Nasal cavity respiratory epithelium epithelial cell of viscerocranial mucosa (primary cell): ENCODE data around the gene CRYGB. TPM values are rescaled to one million over a fixed set of nuclear protein-coding genes. Genes with fewer than 3 reads are reported as not detected.

Source experiments
- total RNA-seq: library from RNA; depleted of rRNA; stranded (reverse); fragments of >200 nt; gene quantifications from 2 replicates; pipeline ENCODE4 v1.2.3, GENCODE V29; 2014

Gene CRYGB, protein sequence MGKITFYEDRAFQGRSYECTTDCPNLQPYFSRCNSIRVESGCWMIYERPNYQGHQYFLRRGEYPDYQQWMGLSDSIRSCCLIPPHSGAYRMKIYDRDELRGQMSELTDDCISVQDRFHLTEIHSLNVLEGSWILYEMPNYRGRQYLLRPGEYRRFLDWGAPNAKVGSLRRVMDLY
- not detected in 2 replicates for total RNA-seq

DNA sequence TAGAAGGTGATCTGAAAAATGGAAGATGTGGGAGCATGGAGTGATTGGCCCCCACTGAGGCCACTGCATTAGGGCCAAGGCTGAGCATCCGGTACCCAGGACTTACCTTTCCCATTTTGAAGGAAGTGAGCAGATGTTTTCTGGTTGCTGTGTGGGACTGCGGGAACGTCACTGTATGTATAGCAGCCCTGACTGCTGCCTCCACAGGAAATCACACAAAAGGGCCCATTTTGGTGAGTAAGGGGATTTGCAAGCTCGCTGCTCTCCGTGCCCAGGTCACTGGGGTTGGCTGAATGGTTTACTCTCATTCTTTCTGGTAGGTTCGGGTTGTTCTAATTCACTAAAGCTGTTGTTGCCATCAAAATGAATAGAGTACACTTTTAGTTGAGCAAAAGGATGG is at the start of gene CRYGB:
TSS of gene CRYGB (minus strand) at position 153 of the 400 bp plus-strand sequence. CDS start at position 115, 38 bp downstream.

DNA sequence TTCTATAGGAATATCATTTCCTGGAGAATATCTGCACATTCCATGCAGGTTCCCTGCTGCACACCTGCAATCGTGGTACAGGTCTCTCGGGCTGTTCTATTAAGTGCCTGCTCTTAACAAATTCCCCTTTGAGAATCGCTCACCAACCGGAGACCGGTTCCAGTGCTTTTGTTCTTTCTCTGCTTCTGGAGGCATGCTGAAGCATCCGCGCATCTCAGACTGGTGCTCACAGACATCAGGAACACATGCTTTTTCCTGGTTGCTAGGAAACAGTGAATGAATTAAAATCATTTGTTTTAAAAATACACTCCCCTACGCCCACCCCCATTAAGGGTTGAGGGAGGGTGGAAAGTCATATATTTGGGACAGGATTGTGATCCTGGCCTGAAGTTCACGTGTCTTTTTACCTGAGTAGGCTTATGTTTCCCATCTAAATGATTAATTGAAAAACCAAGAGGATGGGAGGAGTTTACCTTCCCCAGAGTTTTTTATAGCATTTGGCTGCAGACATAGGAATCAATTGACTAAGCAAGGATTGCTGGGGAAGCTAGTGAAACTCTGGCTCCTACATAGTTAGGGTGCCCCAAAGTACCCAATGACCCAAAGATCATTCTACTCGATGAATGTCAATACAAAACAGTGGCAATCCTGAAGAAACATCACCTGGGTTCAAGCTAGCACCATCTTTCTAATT is 44.0 kb upstream of the CRYGB start, which contains the start of gene C2orf80:
TSS of gene C2orf80 (minus strand) at position 221 of the 694 bp plus-strand sequence. CDS start 3,044 bp downstream, outside the sequence.

DNA sequence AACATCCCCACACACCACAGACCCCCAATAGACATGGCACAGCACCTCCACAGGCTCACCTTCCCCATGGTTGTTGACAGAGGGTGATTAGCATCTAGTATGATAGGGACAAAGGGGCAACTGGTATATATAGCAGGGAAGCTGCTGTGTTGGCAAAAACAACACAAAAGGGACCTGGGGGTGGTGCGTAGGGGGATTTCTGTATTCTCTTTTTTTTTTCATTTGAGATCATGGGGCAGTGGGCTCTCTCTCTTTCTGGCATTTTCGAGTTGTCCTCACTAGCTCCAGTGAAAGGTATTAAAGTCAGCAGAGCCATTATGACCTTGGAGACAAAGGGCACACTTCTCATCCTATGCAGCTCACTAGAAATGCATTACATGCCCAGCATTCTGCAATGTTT is 17.5 kb upstream of the CRYGB start, which contains the start of gene CRYGA:
TSS of gene CRYGA (minus strand) at position 101 of the 400 bp plus-strand sequence. CDS start at position 68, 33 bp downstream.

DNA sequence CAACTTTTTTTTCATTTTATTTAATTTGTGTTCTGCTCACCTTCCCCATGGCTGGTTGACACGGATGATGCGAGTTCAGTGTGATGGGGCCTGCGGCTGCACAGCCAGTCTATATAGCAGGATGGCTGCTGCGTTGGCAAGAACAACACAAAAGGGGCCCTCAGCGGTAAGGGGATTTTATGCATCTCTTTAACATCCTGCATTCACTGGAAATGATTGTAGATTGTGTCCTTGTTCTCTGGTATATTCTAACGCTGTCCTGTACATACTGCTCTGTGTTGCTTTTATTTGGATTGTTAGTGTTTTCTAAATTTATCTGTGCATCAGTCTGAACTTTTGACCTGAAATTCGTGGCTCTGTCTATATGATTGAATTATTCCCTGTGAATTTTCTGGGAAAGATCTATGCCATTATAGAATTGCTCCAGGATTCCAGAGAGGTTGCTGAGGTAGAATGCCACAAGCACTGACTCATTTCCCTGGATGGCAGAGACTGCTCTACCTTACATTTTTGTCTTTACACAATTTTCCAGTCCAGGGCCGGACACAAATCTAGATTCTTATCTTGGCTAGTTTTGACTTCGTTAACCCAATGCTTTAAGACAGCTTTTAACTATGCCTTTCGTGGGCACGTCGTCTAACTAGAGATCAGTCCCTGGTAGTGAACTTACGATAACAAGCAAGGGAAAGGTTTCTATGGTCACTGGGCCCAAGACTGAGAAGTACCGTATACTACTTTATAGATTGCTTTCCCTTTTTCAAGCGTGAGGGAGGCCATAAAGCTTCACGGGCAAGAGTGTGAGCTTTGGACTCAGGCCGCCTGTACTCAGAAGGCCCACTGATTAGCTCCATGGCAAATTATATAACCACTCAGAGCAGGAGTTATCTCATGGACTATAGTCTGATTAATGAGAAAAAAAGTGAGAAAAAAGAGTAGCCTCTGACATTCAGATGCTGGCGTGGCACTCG is 15.9 kb downstream of the CRYGB start, which contains the start of gene CRYGC:
TSS of gene CRYGC (minus strand) at position 85 of the 968 bp plus-strand sequence. CDS start at position 49, 36 bp downstream.

DNA sequence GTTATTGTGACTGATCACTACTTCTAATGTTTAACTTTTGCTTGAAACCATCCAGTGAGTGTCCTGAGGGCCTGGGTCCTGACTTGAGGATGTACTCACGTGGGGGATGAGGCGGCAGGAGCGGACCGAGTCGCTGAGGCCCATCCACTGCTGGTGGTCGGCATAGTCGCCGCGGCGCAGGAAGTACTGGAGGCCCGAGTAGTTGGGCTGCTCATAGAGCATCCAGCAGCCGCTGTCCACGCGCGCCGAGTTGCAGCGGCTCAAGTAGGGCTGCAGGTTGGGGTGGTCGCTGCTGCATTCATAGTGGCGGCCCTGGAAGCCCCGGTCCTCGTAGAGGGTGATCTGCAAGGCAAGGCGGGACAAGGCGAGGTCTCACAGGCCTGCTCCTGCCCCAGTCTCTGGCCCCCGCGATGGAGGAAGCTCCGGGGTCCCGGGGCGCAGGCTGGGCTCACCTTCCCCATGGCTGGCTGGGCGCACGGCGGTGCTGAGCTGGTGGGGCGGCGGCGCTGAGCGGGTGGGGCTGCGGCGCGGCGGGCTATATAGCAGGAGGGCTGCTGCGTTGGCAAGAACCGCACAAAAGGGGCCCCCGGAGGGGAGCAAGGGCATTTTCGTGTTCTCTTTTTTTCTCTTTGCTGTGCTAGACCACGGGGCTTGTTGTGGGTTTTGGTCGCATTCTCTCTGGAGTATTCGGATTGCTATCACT is 21.8 kb downstream of the CRYGB start, which contains the start of gene CRYGD:
TSS of gene CRYGD (minus strand) at position 512 of the 703 bp plus-strand sequence. CDS start at position 461, 51 bp downstream.

Other genes starting within 250 kb of the CRYGB start
- 11.3 and 14.5 TPM in 2 replicates for gene PLEKHM3, start 120.6 kb downstream of the CRYGB start, total RNA-seq
- gene CRYGD, start 21.6 kb downstream of the CRYGB start, total RNA-seq = not detected in 2 replicates
- gene CRYGC, start 16.3 kb downstream of the CRYGB start, total RNA-seq = not detected in 2 replicates
- not detected in 2 replicates for gene CRYGA, start 17.4 kb upstream of the CRYGB start, total RNA-seq
- gene C2orf80, start 43.9 kb upstream of the CRYGB start, total RNA-seq = not detected in 2 replicates
- gene IDH1, start 108.9 kb upstream of the CRYGB start, total RNA-seq = 306 and 350 TPM in 2 replicates
- 30.4 and 40.1 TPM in 2 replicates for gene PIKFYVE, start 120.1 kb upstream of the CRYGB start, total RNA-seq